Common myeloid progenitor, CD34-positive (primary cell): ENCODE measurements around the gene GSTO2.

Experiments used
- CTCF ChIA-PET: fragments of 350-600 bp; sonication (Branson Sonifier 250); formaldehyde crosslinking; loops from one replicate; lab custom pipeline; 2021; ENCODE audit warnings: antibody characterized with exemption; lab: Charles Lee
- POLR2A ChIA-PET: fragments of 350-600 bp; sonication (Branson Sonifier 250); formaldehyde crosslinking; loops from one replicate; lab custom pipeline; 2021; ENCODE audit warnings: antibody characterized with exemption; lab: Charles Lee
- DNase-seq, 3 donors: peaks; one replicate each; pipeline versions ENCODE4 v3.0.0 to v3.0.0-alpha.2; 2013
- H3K27ac ChIP-seq, 2 experiments: 1 replicate in 1 of 2; 2 replicates in 1 of 2; pipeline ENCODE4 v1.7.0; 2013; ENCODE audit warnings: inconsistent platforms in 2 of 2, low read length in 2 of 2, mild to moderate bottlenecking in 2 of 2, low read depth in 1 of 2, moderate library complexity in 1 of 2; ENCODE audit not compliant: severe bottlenecking in 2 of 2, insufficient read depth in 1 of 2, poor library complexity in 1 of 2
- H3K27me3 ChIP-seq, 5 experiments: replicated peaks in 2 of 5; 1 replicate in 3 of 5; 2 replicates in 2 of 5; pipeline versions ENCODE4 v1.6.1 to v1.7.0; 2013; ENCODE audit warnings: low read length in 4 of 5, mild to moderate bottlenecking in 2 of 5, moderate library complexity in 2 of 5, inconsistent platforms in 1 of 5; ENCODE audit not compliant: insufficient read depth in 5 of 5, control insufficient read depth in 4 of 5
- H3K36me3 ChIP-seq, 4 experiments: 1 replicate in 2 of 4; 2 replicates in 2 of 4; pipeline versions ENCODE4 v1.6.1 to v1.7.0; 2013; ENCODE audit warnings: low read length in 3 of 4, control low read depth in 1 of 4, mild to moderate bottlenecking in 1 of 4; ENCODE audit not compliant: control insufficient read depth in 4 of 4, insufficient read depth in 4 of 4
- H3K4me1 ChIP-seq, 4 experiments: 1 replicate in 3 of 4; 2 replicates in 1 of 4; pipeline versions ENCODE4 v1.6.1 to v1.7.1; 2013; ENCODE audit warnings: low read length in 3 of 4, mild to moderate bottlenecking in 3 of 4, control low read depth in 1 of 4, inconsistent platforms in 1 of 4, moderate library complexity in 1 of 4; ENCODE audit not compliant: control insufficient read depth in 4 of 4, insufficient read depth in 4 of 4; ENCODE audit errors: control extremely low read depth in 1 of 4
- H3K4me3 ChIP-seq, 7 experiments: 1 replicate in 4 of 7; 2 replicates in 3 of 7; pipeline versions ENCODE4 v1.5.1 to v1.7.0; 2013; ENCODE audit warnings: mild to moderate bottlenecking in 7 of 7, low read length in 6 of 7, moderate library complexity in 6 of 7, inconsistent platforms in 2 of 7, low read depth in 2 of 7, control low read depth in 1 of 7; ENCODE audit not compliant: insufficient read depth in 4 of 7, control insufficient read depth in 1 of 7; ENCODE audit errors: extremely low read depth in 1 of 7
- H3K9me3 ChIP-seq, 5 experiments: 1 replicate in 4 of 5; 2 replicates in 1 of 5; pipeline versions ENCODE4 v1.6.1 to v1.7.1; 2013; ENCODE audit warnings: low read length in 4 of 5, mild to moderate bottlenecking in 2 of 5, inconsistent platforms in 1 of 5, low read depth in 1 of 5, moderate library complexity in 1 of 5; ENCODE audit not compliant: control insufficient read depth in 4 of 5, insufficient read depth in 2 of 5; ENCODE audit errors: control extremely low read depth in 1 of 5
- WGBS: methylation state at CpG from one replicate; pipeline ENCODE4 v1.1.5; 2013; ENCODE audit not compliant: insufficient coverage; 5-methylcytosine and 5-hydroxymethylcytosine counted together

GSTO2 gene

GRCh38 chr10:104253106-104253505, 15.9 kb upstream of the GSTO2 start:
- peaks cover 0 to 4% (median 3%) of the 10 kb centered on the region in 4 experiments for H3K36me3 ChIP-seq

GRCh38 chr10:104253606-104254410, 15.2 kb upstream of the GSTO2 start:
- peak overlapping the region in 6 of 7 experiments; percentile 80 to 93 (median 92) for H3K4me3 ChIP-seq
- POLR2A ChIA-PET, result interaction anchor here (2.1 kb wide), 1 partner anchor 20 kb away, joined by 13 read pairs; no protein-coding TSS in a partner anchor
- H3K4me1 ChIP-seq, result peaks cover 11 to 50% (median 27%) of the 10 kb centered on the region in 4 experiments
- 73% methylated on average over 9 of the region's 10 CpGs for WGBS
- no peaks in the 10 kb centered on the region for H3K9me3 ChIP-seq
- no peaks in the 10 kb centered on the region for H3K27me3 ChIP-seq
- peak overlapping the region; percentile 69 to 86 for H3K27ac ChIP-seq
- H3K36me3 ChIP-seq, result peaks cover 2 to 11% (median 8%) of the 10 kb centered on the region in 4 experiments
- CTCF ChIA-PET, result interaction anchor here (0.9 to 3.9 kb wide), 10 partner anchors 9 to 82 kb away, joined by 3 to 37 read pairs (median 4); no protein-coding TSS in a partner anchor
- no peak for DNase-seq

More at GRCh38 chr10:104253106-104253505, 15.9 kb upstream of the GSTO2 start:
- DNase-seq, result no peak
- 90% methylated on average over 2 of the region's 2 CpGs for WGBS
- no peak overlapping the region for H3K27ac ChIP-seq
- no peaks in the 10 kb centered on the region for H3K9me3 ChIP-seq
- CTCF ChIA-PET, result interaction anchor here (1.4 to 3.9 kb wide), 4 partner anchors 10 to 40 kb away, joined by 3 to 37 read pairs (median 8); no protein-coding TSS in a partner anchor
- H3K27me3 ChIP-seq, result no peaks in the 10 kb centered on the region
- no peak overlapping the region for H3K4me3 ChIP-seq
- POLR2A ChIA-PET, result no interaction called here
- H3K4me1 ChIP-seq, result peaks cover 11 to 52% (median 32%) of the 10 kb centered on the region in 4 experiments

GRCh38 chr10:104254493-104255310, 14.3 kb upstream of the GSTO2 start, which contains the start of gene GSTO1:
Gene GSTO1 (plus strand): TSS chr10:104254892. CDS start chr10:104254929, 37 bp downstream.
- Histone ChIP-seq H3K4me1 (peaks cover 12 to 52% (median 27%) of the 10 kb centered on the region in 4 experiments), H3K27me3 (no peaks in the 10 kb centered on the region), H3K9me3 (no peaks in the 10 kb centered on the region), H3K36me3 (peaks cover 5 to 19% (median 14%) of the 10 kb centered on the region in 4 experiments), H3K27ac (peak within 1 kb of the TSS; percentile 69 to 86), H3K4me3 (peak within 1 kb of the TSS; percentile 78 to 93 (median 91))
- POLR2A ChIA-PET, result interaction anchor here (0.6 to 2.1 kb wide), 3 partner anchors 19 to 360 kb away, joined by 3 to 13 read pairs (median 3); partner anchors contain the start of gene ITPRIP
- CTCF ChIA-PET, result interaction anchor here (0.9 to 3.9 kb wide), 12 partner anchors 12 to 81 kb away, joined by 3 to 37 read pairs (median 4); no protein-coding TSS in a partner anchor
- DNase-seq, result peak; percentile 48 to 64 (median 64)
- WGBS, result under 1% methylated on average over 52 of the region's 69 CpGs

GRCh38 chr10:104255311-104255981, 13.5 kb upstream of the GSTO2 start:
- peak overlapping the region; percentile 69 to 86 for H3K27ac ChIP-seq
- peaks cover 7 to 26% (median 21%) of the 10 kb centered on the region in 4 experiments for H3K36me3 ChIP-seq
- peaks cover 14 to 52% (median 31%) of the 10 kb centered on the region in 4 experiments for H3K4me1 ChIP-seq
- CTCF ChIA-PET, result interaction anchor here (0.9 to 3.9 kb wide), 7 partner anchors 11 to 80 kb away, joined by 3 to 37 read pairs (median 5); no protein-coding TSS in a partner anchor
- H3K4me3 ChIP-seq, result peak overlapping the region; percentile 78 to 93 (median 91)
- peak in 2 of 3 donors; percentile 38 to 52 for DNase-seq
- H3K27me3 ChIP-seq, result no peaks in the 10 kb centered on the region
- 0% methylated on average over 4 of the region's 12 CpGs for WGBS
- no peaks in the 10 kb centered on the region for H3K9me3 ChIP-seq
- POLR2A ChIA-PET, result interaction anchor here (0.6 to 2.1 kb wide), 4 partner anchors 14 to 359 kb away, joined by 3 to 13 read pairs (median 4); partner anchors contain the start of genes GSTO2 and ITPRIP

GRCh38 chr10:104256335-104256961, 12.5 kb upstream of the GSTO2 start:
- CTCF ChIA-PET, result interaction anchor here (0.7 to 3.9 kb wide), 6 partner anchors 11 to 180 kb away, joined by 3 to 37 read pairs (median 4); no protein-coding TSS in a partner anchor
- POLR2A ChIA-PET, result interaction anchor here (0.9 to 1.5 kb wide), 2 partner anchors 8 to 13 kb away, joined by 3 to 5 read pairs; partner anchors contain the start of gene GSTO2
- Histone ChIP-seq H3K4me3 (peak overlapping the region in 5 of 7 experiments; percentile 21 to 93 (median 91)), H3K27ac (peak overlapping the region; percentile 27 to 30), H3K36me3 (peaks cover 9 to 35% (median 27%) of the 10 kb centered on the region in 4 experiments), H3K27me3 (no peaks in the 10 kb centered on the region), H3K9me3 (no peaks in the 10 kb centered on the region), H3K4me1 (peaks cover 14 to 55% (median 32%) of the 10 kb centered on the region in 4 experiments)
- no CpG with 5 or more reads among the region's 1 CpG for WGBS
- DNase-seq, result peak in 2 of 3 donors; percentile 33 to 51
